ENCODE data around the gene TBL1Y. TPM values are rescaled to one million over a fixed set of nuclear protein-coding genes. Genes with fewer than 3 reads are reported as not detected.

The TBL1Y gene
- total and polyA plus RNA-seq, 2 of the 4 experiments (the other 2 are of a cell fraction) = not detected

GRCh38 chrY:6929237-6929636 is 18.7 kb downstream of the TBL1Y start:
- Histone ChIP-seq H3K4ac (ENCODE audit: low read depth, low read length) (no peak overlapping the region), H2AFZ (replicated peaks; ENCODE audit: low read length, poor library complexity) (no peak overlapping the region), H3K4me2 (ENCODE audit: low read depth, low read length) (no peak overlapping the region), H3K14ac (replicated peaks; ENCODE audit: low read depth, low read length) (no peak overlapping the region), H3K4me1 (ENCODE audit: control insufficient read depth, insufficient read depth, low read length) (no peaks in the 10 kb centered on the region), H3K27me3 (ENCODE audit: control insufficient read depth, insufficient read depth, low read length) (no peaks in the 10 kb centered on the region), H4K20me1 (ENCODE audit: insufficient read depth, low read length) (no peaks in the 10 kb centered on the region), H2AK5ac (ENCODE audit: low read depth, low read length) (no peak overlapping the region), H4K5ac (ENCODE audit: low read depth, low read length) (no peak overlapping the region), H3K9me1 (ENCODE audit: insufficient read depth, low read length) (no peaks in the 10 kb centered on the region), H3K79me1 (ENCODE audit: low read depth in 1 of 2, low read length in 2 of 2) (no peaks in the 10 kb centered on the region), H3K18ac (ENCODE audit: low read depth, low read length) (no peak overlapping the region), H3K56ac (ENCODE audit: extremely low read depth, insufficient read depth, low read length) (no peak overlapping the region), H3K9ac (ENCODE audit: low read depth, low read length) (no peak overlapping the region), H2BK5ac (ENCODE audit: low read depth, low read length, poor library complexity, severe bottlenecking) (no peak overlapping the region), H3K9me3 (ENCODE audit: control insufficient read depth, insufficient read depth, low read length) (no peaks in the 10 kb centered on the region), H3K36me3 (ENCODE audit: control insufficient read depth, insufficient read depth, low read length) (no peaks in the 10 kb centered on the region), H4K91ac (ENCODE audit: insufficient read depth, low read depth, low read length) (no peak overlapping the region), H3K23ac (ENCODE audit: low read depth, low read length) (no peak overlapping the region), H3K27ac (ENCODE audit: insufficient read depth, low read length) (no peak overlapping the region), H2BK15ac (ENCODE audit: low read depth, low read length) (no peak overlapping the region), H4K8ac (ENCODE audit: low read depth in 2 of 2, low read length in 2 of 2) (no peak overlapping the region), H2AK9ac (replicated peaks; ENCODE audit: low read depth, low read length, poor library complexity) (no peak overlapping the region), H2BK20ac (ENCODE audit: low read depth, low read length) (no peak overlapping the region), H2BK120ac (ENCODE audit: low read depth, low read length) (no peak overlapping the region), H3K4me3 (ENCODE audit: insufficient read depth, low read depth, low read length) (no peak overlapping the region)
- ChIA-PET CTCF (no interaction called here), POLR2A (ENCODE audit: unreplicated experiment) (no interaction called here)
- intact Hi-C loops (cut with micrococcal nuclease) (no loop called here), in situ Hi-C loops (cut with MboI; ENCODE audit: low sequenced_read_pairs) (no loop called here), dilution Hi-C loops (cut with HindIII; ENCODE audit: low sequenced_read_pairs, unreplicated experiment) (no loop called here)
- TF ChIP-seq FOS (IDR thresholded peaks at IDR 0.05; ENCODE audit: low read depth, low read length) (no peak), SMC3 (IDR thresholded peaks at IDR 0.05; ENCODE audit: low read depth, low read length) (no peak), MAZ (IDR thresholded peaks at IDR 0.05; ENCODE audit: borderline replicate concordance, low read depth, low read length) (no peak), CTCF (conservative IDR thresholded peaks at IDR 0.05; ENCODE audit: low read depth, low read length) (no peak), MXI1 (IDR thresholded peaks at IDR 0.05; ENCODE audit: borderline replicate concordance, low read depth, low read length) (no peak), ELK1 (IDR thresholded peaks at IDR 0.05; ENCODE audit: borderline replicate concordance, low read depth, low read length) (no peak), USF2 (IDR thresholded peaks at IDR 0.05; ENCODE audit: low read depth, low read length) (no peak), CHD1 (IDR thresholded peaks at IDR 0.05; ENCODE audit: low read depth, low read length) (no peak)
- BruUV-seq (replicated peaks) = no TSS peak
- WGBS, 2 experiments (ENCODE audit: extremely low coverage in 2 of 2, insufficient read length in 1 of 2) = no CpG with 5 or more reads among the region's 1 CpG
- DNase-seq = no peak
- no peak for ATAC-seq (ENCODE audit: low read depth)

Data from IMR-90 (cell line).